ENCODE results near the gene AQP12B. TPM values are rescaled to one million over a fixed set of nuclear protein-coding genes. Genes with fewer than 3 reads are reported as not detected.
"Not testable (repeated sequence)": the region's sequence is repeated elsewhere in the genome, so short reads cannot be mapped to it uniquely, and the experiment has no call there.

AQP12B gene
- 1 to 10 TPM in 2 of 4 donors, under 1 TPM in 2; 0.18 to 1.5 (median 0.70) TPM for polyA plus RNA-seq (ENCODE audit: insufficient read length in 4 of 4)

GRCh38 chr2:240682431-240683224 lies at the start of gene AQP12B:
AQP12B (minus strand) TSS chr2:240682885; CDS start chr2:240682837, 48 bp downstream.
- not testable (repeated sequence) for DNase-seq (ENCODE audit: low read depth in 4 of 4, low spot score in 3 of 4)

- DNase-seq (ENCODE audit: low read depth in 4 of 4, low spot score in 3 of 4): no peak
These were observed 49.5 kb upstream of the AQP12B start for GRCh38 chr2:240732184-240732583.

- no peak for DNase-seq (ENCODE audit: low read depth in 4 of 4, low spot score in 3 of 4)
These were observed 48.5 kb upstream of the AQP12B start for GRCh38 chr2:240731178-240731545.

GRCh38 chr2:240730501-240731177 lies 48.0 kb upstream of the AQP12B start:
- no peak for DNase-seq (ENCODE audit: low read depth in 4 of 4, low spot score in 3 of 4)

- no peak for DNase-seq (ENCODE audit: low read depth in 4 of 4, low spot score in 3 of 4)
These were observed 46.1 kb upstream of the AQP12B start for GRCh38 chr2:240728827-240729226.

- no peak for DNase-seq (ENCODE audit: low read depth in 4 of 4, low spot score in 3 of 4)
These were observed 45.7 kb upstream of the AQP12B start for GRCh38 chr2:240728361-240728760.

- DNase-seq (ENCODE audit: low read depth in 4 of 4, low spot score in 3 of 4): no peak
These were observed 45.2 kb upstream of the AQP12B start for GRCh38 chr2:240727913-240728312.

- no peak for DNase-seq (ENCODE audit: low read depth in 4 of 4, low spot score in 3 of 4)
These were observed 44.8 kb upstream of the AQP12B start for GRCh38 chr2:240727439-240727838.

- no peak for DNase-seq (ENCODE audit: low read depth in 4 of 4, low spot score in 3 of 4)
These were observed 44.2 kb upstream of the AQP12B start for GRCh38 chr2:240726876-240727275.

- no peak for DNase-seq (ENCODE audit: low read depth in 4 of 4, low spot score in 3 of 4)
These were observed 43.0 kb upstream of the AQP12B start for GRCh38 chr2:240725671-240726070.

- no peak for DNase-seq (ENCODE audit: low read depth in 4 of 4, low spot score in 3 of 4)
These were observed 42.6 kb upstream of the AQP12B start for GRCh38 chr2:240725266-240725665.

GRCh38 chr2:240724431-240724830 lies 41.7 kb upstream of the AQP12B start:
- no peak for DNase-seq (ENCODE audit: low read depth in 4 of 4, low spot score in 3 of 4)

GRCh38 chr2:240723851-240724250 lies 41.2 kb upstream of the AQP12B start:
- no peak for DNase-seq (ENCODE audit: low read depth in 4 of 4, low spot score in 3 of 4)

GRCh38 chr2:240722796-240723735 lies 40.4 kb upstream of the AQP12B start:
- DNase-seq (ENCODE audit: low read depth in 4 of 4, low spot score in 3 of 4): no peak

GRCh38 chr2:240722376-240722775 lies 39.7 kb upstream of the AQP12B start:
- DNase-seq (ENCODE audit: low read depth in 4 of 4, low spot score in 3 of 4): no peak

GRCh38 chr2:240721596-240722180 lies 39.0 kb upstream of the AQP12B start:
- DNase-seq (ENCODE audit: low read depth in 4 of 4, low spot score in 3 of 4): no peak

- no peak for DNase-seq (ENCODE audit: low read depth in 4 of 4, low spot score in 3 of 4)
These were observed 38.3 kb upstream of the AQP12B start for GRCh38 chr2:240720686-240721595.

- DNase-seq (ENCODE audit: low read depth in 4 of 4, low spot score in 3 of 4): no peak
These were observed 37.2 kb upstream of the AQP12B start for GRCh38 chr2:240719676-240720545.

Data from right renal pelvis (tissue), 4 donors.